NCI-H2171 (cell line): Measurements from ENCODE around the gene DRAXIN.

Experiments used
- DNase-seq: peaks from one replicate; lab custom pipeline; 2025; lab: John Stamatoyannopoulos, UW

Gene DRAXIN

GRCh38 chr1:11708554-11709350 lies 17.2 kb downstream of the DRAXIN start:
- no peak for DNase-seq

GRCh38 chr1:11711490-11711889 lies 20.0 kb downstream of the DRAXIN start:
- DNase-seq: no peak

DNA sequence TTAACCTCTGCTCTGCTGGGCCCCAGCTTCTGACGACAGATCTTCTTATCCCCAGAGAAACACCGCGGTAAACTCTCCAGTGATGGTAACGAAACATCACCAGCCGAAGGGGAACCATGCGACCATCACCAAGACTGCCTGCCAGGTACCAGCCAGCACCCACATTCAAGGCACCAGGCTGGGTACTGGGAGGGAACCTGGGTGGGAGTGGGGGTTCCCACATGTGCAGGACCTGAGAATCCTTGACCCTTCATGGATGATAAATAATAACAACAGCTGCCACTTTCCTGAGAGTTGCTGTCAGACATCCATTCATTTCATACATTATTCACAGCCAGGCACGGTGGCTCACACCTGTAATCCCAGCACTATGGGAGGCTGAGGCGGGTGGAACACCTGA lies 20.8 kb downstream of the DRAXIN start:
- no peak for DNase-seq

DNA sequence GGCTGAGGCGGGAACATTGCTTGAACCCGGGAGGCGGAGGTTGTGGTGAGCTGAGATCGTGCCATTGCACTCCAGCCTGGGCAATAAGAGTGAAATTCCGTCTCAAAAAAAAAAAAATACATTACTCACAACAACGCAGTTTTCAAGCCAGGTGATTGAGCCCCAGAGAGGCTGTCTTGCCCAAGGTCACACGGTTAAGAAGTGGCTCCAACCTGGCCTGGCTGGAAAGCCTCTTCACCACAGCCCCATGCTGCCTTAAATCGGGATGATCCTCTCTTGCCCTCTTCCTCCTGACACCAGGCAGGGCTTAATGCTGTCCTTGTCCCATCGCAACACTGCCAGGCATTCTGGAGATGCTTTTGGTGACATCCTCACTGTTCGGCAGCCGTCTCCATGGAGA lies 21.6 kb downstream of the DRAXIN start:
- no peak for DNase-seq

- DNase-seq: peak; percentile 86
Observed at GRCh38 chr1:11714831-11715575, 23.5 kb downstream of the DRAXIN start.

GRCh38 chr1:11719313-11720032 lies 28.0 kb downstream of the DRAXIN start:
- DNase-seq: peak; percentile 69

DNA sequence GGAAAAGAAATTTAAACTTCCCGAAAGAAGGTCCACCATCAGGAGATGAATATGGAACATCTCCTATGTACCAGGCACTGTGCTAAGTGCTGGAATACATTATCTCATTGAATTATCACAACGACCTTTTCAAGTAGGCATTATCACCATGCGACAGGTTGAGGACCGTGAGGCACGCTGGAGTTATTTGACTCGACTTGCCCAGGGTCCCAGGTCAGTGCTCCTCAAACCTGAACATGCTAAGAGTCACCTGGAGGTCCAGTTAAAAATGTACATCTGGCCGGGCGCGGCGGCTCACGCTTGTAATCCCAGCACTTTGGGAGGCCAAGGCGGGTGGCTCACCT lies 28.5 kb downstream of the DRAXIN start:
- DNase-seq: no peak

GRCh38 chr1:11720525-11720924 lies 29.0 kb downstream of the DRAXIN start:
- no peak for DNase-seq

DNA sequence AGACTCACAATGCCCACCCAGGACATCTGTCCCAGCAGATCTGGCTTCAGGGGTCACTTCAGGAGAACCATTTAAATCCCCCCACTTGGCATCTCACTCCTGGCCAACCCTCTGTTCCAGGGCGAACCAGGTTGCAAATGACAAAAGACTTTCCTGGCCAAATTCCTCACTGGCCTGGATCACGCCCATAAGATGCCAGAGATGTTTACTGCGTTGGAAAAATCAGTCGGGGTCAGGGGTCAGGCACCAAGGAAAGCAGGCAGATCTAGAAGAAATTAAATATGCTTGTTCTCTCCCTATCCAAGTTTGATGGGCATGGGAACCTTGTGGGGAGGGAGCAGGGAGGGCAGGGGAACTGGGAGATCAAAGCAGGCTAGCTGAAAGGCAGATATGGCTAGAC lies 29.8 kb downstream of the DRAXIN start:
- DNase-seq: no peak

DNA sequence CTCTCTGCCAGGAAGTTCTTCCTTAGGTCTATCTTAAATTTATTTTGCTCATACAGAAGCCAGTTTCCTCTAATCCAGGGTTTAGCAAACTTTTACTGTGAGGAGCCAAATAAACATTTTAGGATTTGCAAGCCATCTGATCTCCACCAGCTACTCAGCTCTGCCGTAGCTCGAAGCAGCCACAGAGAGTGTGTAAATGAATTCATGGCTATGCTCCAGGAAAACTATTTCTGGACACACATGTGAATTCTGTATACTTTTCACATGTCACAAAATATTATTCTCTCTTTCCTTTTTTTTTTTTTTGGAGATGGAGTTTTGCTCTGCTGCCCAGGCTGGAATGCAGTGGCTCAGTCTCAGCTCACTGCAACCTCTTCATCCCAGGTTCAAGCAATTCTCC lies 31.0 kb downstream of the DRAXIN start:
- no peak for DNase-seq

DNA sequence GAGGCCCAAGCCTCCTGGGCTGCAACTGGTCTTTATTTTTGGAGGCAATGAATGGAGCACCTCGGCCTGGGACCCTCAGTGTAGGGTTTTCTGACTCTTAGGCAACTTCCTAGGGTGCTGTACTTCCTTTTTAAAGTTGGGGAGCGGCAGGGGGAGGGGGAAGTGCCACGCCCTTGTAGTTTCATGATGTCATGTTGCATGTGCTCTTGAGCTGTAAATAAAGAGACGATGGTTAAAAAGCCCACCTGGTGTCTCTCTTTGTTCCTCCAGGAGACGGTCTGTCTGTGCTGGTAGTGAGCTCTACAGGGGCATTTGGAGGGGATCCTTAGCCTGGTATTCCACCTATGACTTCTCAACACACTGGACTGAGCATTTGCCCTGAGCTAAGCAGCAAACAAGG lies 34.1 kb downstream of the DRAXIN start:
- no peak for DNase-seq

DNA sequence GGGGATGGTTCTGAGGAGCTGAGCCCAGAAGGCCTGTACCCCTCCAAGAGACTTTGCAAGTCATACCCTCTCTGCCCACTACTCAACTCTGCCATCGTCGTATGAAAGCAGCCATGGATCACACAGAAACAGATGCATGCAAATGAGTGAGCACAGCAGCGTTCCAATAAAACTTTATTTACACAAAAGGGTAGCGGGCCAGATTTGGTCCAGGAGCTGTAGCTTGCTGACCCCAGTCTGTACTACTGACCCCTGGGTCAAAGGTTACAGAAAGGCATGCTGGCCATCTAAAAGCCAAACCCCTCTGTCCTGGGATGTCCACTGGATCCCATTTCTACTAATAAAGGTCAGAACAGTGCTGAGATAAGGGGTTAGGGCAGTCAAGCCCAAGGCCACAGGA lies 35.6 kb downstream of the DRAXIN start:
- DNase-seq: no peak

- DNase-seq: no peak
Observed at GRCh38 chr1:11728126-11728806, 36.8 kb downstream of the DRAXIN start.

DNA sequence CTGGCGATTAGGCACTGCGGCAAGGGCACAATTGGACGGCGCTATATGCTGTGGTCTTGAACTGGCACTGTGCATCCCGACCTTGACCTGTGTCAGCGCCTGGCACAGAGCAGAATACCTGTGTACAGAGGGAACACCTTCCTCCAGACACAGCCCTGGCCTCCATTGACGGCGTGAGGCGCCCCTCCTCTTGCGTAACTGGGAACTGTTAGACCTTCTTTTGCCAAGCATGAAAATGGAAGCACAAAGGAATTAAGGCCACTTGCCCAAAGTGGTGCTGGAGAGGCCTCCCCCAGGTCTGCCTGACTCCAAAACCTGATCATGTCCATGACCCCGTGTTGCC lies 37.6 kb downstream of the DRAXIN start:
- no peak for DNase-seq

DNA sequence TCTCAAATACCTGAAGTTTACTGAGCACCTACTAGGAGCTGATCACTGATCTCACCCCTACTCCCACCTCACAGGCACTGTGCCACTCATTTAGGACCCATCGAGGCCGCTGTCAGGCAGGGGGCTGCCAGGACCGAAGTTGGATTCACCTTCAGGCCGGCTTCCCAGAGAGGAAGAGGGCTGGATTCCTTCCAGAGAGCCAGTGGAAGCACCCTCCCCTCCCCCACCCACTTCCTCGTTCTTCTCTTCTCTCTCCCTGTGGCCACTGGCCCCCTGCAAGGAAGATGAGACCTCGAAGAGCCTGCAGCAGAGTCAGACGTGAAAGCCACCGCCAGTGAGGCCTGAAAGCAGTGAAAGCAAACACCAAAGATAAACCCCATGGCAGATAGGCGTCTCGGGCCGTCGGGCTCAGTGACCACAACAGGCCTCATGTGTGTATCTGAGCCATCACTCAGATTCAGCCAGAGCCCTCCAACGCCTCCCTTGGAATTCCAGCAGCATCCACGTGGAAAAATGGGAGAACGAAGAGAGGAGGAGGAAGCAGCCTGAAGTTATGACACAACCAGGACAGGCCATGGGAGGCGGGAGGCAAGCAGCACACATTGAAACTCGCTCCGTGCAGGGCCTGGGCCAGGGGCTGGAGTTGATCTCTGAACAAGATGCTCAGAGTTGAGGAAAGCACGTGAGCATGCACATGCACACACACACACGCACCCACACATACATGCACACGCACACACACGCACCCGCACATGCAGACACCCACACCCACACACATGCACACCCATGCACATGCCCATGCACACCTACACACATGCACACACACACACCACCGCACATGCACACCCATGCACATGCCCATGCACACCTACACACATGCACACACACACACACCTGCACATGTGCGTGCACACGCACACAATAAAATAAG lies 38.3 kb downstream of the DRAXIN start:
- no peak for DNase-seq

- DNase-seq: no peak
Observed at GRCh38 chr1:11730429-11730891, 39.0 kb downstream of the DRAXIN start.

DNA sequence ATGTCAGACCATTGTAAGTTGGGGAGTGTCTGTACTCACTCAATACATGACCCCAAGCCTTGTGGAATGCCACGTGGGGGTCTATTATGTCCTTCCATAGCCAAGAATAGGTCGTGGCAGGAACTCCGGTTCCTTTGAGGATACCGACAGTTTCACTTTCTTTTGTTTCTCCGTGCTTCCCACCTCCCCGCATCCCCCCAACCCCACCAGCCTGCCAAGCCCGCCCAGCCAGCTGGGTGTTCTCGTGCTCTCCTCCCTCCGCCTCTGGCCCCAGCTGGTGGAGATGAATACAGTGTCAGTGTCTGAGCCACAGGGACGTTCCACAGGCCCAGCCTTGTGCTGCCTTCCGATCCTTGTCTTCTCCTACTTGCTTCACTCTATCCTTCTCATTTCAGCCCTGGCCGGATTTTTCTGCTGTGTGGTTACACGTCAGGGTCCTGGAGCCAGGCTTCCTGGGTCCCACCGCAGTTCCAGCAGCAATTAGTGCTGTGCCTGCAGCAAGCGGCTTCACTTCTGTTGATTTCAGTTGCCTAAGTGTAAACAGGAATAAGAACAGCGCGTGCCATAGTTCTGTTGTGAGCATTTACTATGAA lies 40.3 kb downstream of the DRAXIN start:
- DNase-seq: peak; percentile 86

DNA sequence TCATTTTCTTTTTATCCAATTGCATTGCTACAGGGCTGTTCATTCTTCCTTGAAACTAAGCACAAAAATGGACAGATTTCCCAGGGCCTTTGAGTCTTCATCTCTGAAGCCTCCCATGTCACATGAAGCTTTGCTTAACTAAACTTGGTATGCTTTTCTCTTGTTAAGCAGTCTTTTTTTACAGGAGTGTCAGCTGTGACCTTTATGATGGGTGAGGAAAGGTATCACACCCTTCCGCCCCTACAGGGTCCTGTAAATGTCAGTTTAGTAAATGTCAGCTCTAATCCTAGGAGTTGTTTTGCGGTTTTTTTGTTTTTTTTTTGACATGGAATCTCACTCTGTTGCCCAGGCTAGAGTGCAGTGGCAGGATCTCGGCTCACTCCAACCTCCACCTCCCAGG lies 41.8 kb downstream of the DRAXIN start:
- DNase-seq: no peak

DNA sequence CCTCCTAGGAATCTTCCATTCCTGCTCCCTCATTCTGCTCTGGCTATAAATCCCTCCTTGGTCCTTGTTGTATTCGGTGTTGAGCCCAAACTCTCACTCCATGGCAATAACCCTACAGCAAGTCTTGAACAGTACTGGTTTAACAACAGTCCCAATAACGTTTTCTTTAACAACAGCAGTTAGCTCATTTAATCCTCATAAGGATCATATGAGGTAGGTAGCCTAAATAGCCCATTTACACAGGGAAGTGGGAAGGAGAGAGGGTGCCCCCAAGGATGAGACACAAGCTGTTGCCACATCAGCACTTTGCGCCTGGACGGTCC lies 44.0 kb downstream of the DRAXIN start:
- no peak for DNase-seq

- peak; percentile 82 for DNase-seq
Observed at GRCh38 chr1:11735854-11736745, 44.6 kb downstream of the DRAXIN start, which contains the start of gene AGTRAP. AGTRAP (plus strand) TSS chr1:11736136; CDS start chr1:11736209, 73 bp downstream.
